ENCODE results near the gene SAMD11.

DNA sequence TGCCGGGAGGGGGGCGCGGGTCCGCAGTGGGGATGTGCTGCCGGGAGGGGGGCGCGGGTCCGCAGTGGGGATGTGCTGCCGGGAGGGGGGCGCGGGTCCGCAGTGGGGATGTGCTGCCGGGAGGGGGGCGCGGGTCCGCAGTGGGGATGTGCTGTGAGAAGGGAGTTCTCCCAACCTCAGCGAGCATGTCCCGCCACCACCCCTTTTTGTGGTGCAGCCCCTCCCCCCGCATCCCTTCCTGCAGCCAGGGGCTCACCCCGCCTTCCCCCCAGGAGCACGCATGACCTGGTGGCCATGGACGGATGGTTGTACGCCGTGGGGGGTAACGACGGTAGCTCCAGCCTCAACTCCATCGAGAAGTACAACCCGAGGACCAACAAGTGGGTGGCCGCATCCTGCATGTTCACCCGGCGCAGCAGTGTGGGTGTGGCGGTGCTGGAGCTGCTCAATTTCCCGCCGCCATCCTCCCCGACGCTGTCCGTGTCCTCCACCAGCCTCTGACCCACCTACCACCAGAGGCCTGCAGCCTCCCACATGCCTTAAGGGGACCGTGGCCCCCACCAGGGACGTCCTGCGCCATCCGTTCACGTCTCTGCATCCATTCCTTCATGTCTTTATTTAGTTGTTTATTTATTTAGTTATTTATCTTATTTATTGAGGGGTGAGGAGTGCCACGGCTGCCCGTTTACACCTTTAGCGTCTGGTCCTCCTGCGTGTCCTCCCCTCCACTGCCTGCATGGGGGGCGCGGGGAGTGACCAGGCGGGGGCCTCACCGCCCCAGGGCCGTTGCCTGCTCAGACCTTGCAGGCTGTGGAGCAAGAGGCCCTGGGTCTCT is 41.2 kb downstream of the SAMD11 start:
- TF ChIP-seq, protein P1, sequence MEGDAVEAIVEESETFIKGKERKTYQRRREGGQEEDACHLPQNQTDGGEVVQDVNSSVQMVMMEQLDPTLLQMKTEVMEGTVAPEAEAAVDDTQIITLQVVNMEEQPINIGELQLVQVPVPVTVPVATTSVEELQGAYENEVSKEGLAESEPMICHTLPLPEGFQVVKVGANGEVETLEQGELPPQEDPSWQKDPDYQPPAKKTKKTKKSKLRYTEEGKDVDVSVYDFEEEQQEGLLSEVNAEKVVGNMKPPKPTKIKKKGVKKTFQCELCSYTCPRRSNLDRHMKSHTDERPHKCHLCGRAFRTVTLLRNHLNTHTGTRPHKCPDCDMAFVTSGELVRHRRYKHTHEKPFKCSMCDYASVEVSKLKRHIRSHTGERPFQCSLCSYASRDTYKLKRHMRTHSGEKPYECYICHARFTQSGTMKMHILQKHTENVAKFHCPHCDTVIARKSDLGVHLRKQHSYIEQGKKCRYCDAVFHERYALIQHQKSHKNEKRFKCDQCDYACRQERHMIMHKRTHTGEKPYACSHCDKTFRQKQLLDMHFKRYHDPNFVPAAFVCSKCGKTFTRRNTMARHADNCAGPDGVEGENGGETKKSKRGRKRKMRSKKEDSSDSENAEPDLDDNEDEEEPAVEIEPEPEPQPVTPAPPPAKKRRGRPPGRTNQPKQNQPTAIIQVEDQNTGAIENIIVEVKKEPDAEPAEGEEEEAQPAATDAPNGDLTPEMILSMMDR (IDR thresholded peaks at IDR 0.05; ENCODE audit: low read length), result no peak
- TF ChIP-seq EZH2 (optimal IDR thresholded peaks at IDR 0.05; ENCODE audit: low read depth, low read length), result no peak
- TF ChIP-seq EZH2phosphoT487 (IDR thresholded peaks at IDR 0.05; ENCODE audit: low read length), result no peak
